ENCODE data around the gene DEPDC7. TPM values are rescaled to one million over a fixed set of nuclear protein-coding genes. Genes with fewer than 3 reads are reported as not detected.
A peak's percentile ranks its signal among the peaks of the same experiment; 100 is the strongest.

Gene DEPDC7
- total and polyA plus RNA-seq, 9 of the 15 experiments (the other 6 are each of a cell fraction or from before 2014, with no cell fraction given) = 5.4 to 19.9 (median 12.0) TPM

- TF ChIP-seq ZNF407 (IDR thresholded peaks at IDR 0.05; ENCODE audit: low read depth) = peak; percentile 61; the same call in 1 of the 2 replicates
Observed at GRCh38 chr11:32985600-32985999, 30.1 kb upstream of the DEPDC7 start (continued).

- POLR2A ChIA-PET = interaction anchor here (1.0 kb wide), 1 partner anchor 10 kb away, joined by 3 read pairs; no protein-coding TSS in a partner anchor
- TF ChIP-seq ARID2 (IDR thresholded peaks at IDR 0.05) (no peak), COPS2 (conservative IDR thresholded peaks at IDR 0.05) (no peak), POLR2H (tag; IDR thresholded peaks at IDR 0.05; ENCODE audit: low read depth) (no peak), KAT2B (IDR thresholded peaks at IDR 0.05; ENCODE audit: low read depth, low read length) (no peak), ZNF511 (CRISPR knock-in tag; IDR thresholded peaks at IDR 0.05) (no peak), ZNF41 (CRISPR knock-in tag; conservative IDR thresholded peaks at IDR 0.05) (no peak), RNF2 (IDR thresholded peaks at IDR 0.05) (no peak), FOXO4 (CRISPR knock-in tag; IDR thresholded peaks at IDR 0.05) (no peak), CBFA2T3 (IDR thresholded peaks at IDR 0.05) (no peak)
Observed at GRCh38 chr11:32987851-32988250, 27.8 kb upstream of the DEPDC7 start.

More at GRCh38 chr11:32987851-32988250, 27.8 kb upstream of the DEPDC7 start:
- WGBS (ENCODE audit: insufficient coverage, low coverage, missing lambda C conversion rate) = 17% methylated on average over 8 of the region's 8 CpGs
- no peak for FAIRE-seq
- Histone ChIP-seq H3K27ac (ENCODE audit: extremely low read depth, low read depth, low read length) (no peak overlapping the region), H3K9me1 (ENCODE audit: control insufficient read depth, insufficient read depth, low read length) (no peaks in the 10 kb centered on the region), H3K9me3 (replicated peaks; ENCODE audit: control insufficient read depth, insufficient read depth, low read depth, low read length) (0 out of 2 replicates have a peak, but pooled peaks cover 2% of the 10 kb centered on the region), H3K4me2 (ENCODE audit: insufficient read depth, low read length) (no peak overlapping the region), H3K27me3 (ENCODE audit: control insufficient read depth in 2 of 2, insufficient read depth in 2 of 2, low read length in 2 of 2) (no peaks in the 10 kb centered on the region), H4K20me1 (replicated peaks; ENCODE audit: control insufficient read depth, insufficient read depth, low read length) (no peaks in the 10 kb centered on the region), H3K4me3 (no peak overlapping the region), H3K36me3 (ENCODE audit: control insufficient read depth, insufficient read depth, low read length) (no peaks in the 10 kb centered on the region), H3K79me2 (ENCODE audit: control insufficient read depth, insufficient read depth, low read length) (no peaks in the 10 kb centered on the region), H3K9ac (ENCODE audit: insufficient read depth in 1 of 2, low read depth in 2 of 2, low read length in 2 of 2) (0 out of 4 replicates have a peak overlapping the region, but pooled peaks of 1 of the 2 experiments have one; percentile 8), H2AFZ (ENCODE audit: low read depth, low read length) (no peak overlapping the region), H3K4me1 (replicated peaks in 1 of 2; ENCODE audit: control insufficient read depth in 2 of 2, insufficient read depth in 2 of 2, low read length in 2 of 2) (peaks cover 0 to 2% of the 10 kb centered on the region in 2 experiments; a peak in 1 of 5 replicates)
- ATAC-seq = peak; percentile 57
- in situ Hi-C loops (cut with MboI) (no loop called here), intact Hi-C loops (cut with micrococcal nuclease) (no loop called here)
- CTCF ChIA-PET (ENCODE audit: low intra/inter-chr PET ratio) = no interaction called here
- DNase-seq (ENCODE audit: extremely low read depth in 1 of 4, low spot score in 3 of 4) = no peak
- no TSS peak for BruUV-seq (replicated peaks)
